ENCODE results near the gene IFITM5.

IFITM5 gene

DNA sequence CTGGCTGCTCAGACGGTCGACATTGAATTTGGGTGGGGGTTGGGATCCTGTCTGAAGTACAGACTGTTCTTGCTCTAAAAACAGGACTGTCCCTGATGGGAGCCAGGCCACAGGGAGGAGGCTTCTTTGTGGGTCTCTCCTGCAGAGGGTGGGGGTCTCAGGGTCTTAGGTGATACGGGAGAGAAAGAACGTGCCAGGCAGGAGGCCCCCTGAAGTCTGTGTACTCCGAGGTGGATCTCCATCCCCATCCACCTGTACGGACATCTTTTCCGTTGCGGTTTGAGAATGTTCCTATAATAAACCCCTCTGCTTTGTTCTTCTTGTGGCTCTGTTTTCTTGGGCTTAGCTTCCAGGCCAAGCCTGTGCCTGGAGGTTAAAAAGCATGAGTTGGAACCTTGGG is 46.7 kb downstream of the IFITM5 start:
- Histone ChIP-seq H3K9me3 (ENCODE audit: insufficient read depth, low read depth, low read length) (no peaks in the 10 kb centered on the region), H3K4me3 (ENCODE audit: low read length) (no peak overlapping the region), H3K4me1 (ENCODE audit: insufficient read depth, low read length) (no peaks in the 10 kb centered on the region), H3K9ac (ENCODE audit: low read depth, low read length) (no peak overlapping the region), H3K36me3 (ENCODE audit: insufficient read depth, low read length) (peaks cover 58% of the 10 kb centered on the region), H3K27me3 (ENCODE audit: insufficient read depth, low read length) (no peaks in the 10 kb centered on the region), H3K27ac (ENCODE audit: low read depth, low read length) (no peak overlapping the region)
- WGBS = 97% methylated on average over 8 of the region's 8 CpGs

DNA sequence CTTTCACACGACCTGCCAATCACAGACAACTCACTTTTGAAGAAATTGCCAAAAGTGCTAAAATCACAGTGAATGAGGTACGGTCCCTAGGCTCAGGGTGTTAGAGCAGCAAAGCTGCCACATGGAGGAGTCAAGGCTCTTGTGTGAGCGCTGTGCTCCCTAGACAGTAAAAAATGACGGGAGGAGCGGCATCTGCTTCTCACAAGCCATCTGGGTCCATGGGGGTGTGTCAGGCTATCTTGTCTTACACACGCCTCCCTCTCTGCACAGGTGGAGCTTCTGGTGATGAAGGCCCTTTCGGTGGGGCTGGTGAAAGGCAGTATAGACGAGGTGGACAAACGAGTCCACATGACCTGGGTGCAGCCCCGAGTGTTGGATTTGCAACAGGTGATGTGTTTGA is 47.8 kb downstream of the IFITM5 start:
- Histone ChIP-seq H3K36me3 (ENCODE audit: insufficient read depth, low read length) (peaks cover 69% of the 10 kb centered on the region), H3K9ac (ENCODE audit: low read depth, low read length) (no peak overlapping the region), H3K4me1 (ENCODE audit: insufficient read depth, low read length) (no peaks in the 10 kb centered on the region), H3K9me3 (ENCODE audit: insufficient read depth, low read depth, low read length) (no peaks in the 10 kb centered on the region), H3K27ac (ENCODE audit: low read depth, low read length) (no peak overlapping the region), H3K27me3 (ENCODE audit: insufficient read depth, low read length) (no peaks in the 10 kb centered on the region), H3K4me3 (ENCODE audit: low read length) (no peak overlapping the region)
- 93% methylated on average over 10 of the region's 10 CpGs for WGBS

DNA sequence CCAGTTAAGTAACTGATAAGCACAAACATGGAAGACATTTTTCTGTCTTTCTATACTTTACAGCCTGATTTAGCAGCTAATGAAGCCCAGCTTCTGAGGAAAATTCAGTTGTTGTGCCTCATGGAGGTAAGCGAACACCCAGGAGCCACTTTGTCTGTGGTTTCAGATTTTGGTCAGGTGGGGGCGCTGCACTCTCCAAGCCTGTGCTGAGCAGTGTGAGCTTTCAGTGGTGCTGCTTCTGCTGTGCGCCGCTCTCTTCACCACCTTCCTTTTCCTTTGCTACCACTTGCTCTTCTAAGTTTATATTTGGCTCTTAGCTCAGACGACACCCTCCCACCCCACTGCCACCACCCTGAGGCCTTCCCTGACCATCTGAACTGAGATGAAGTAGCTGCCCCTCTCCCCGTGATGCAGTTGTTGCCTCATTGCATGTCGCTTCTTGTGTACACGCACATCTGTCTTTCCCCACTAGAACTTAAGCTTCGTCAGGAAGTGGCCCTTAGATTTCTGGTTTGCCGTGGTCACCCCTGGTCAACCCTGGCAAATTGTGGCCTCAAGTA is 48.5 kb downstream of the IFITM5 start:
- Histone ChIP-seq H3K36me3 (ENCODE audit: insufficient read depth, low read length) (peaks cover 77% of the 10 kb centered on the region), H3K9me3 (ENCODE audit: insufficient read depth, low read depth, low read length) (no peaks in the 10 kb centered on the region), H3K9ac (ENCODE audit: low read depth, low read length) (no peak overlapping the region), H3K4me1 (ENCODE audit: insufficient read depth, low read length) (no peaks in the 10 kb centered on the region), H3K4me3 (ENCODE audit: low read length) (no peak overlapping the region), H3K27ac (ENCODE audit: low read depth, low read length) (no peak overlapping the region; the same call in 1 of the 2 replicates), H3K27me3 (ENCODE audit: insufficient read depth, low read length) (no peaks in the 10 kb centered on the region)
- WGBS = 76% methylated on average over 10 of the region's 10 CpGs

DNA sequence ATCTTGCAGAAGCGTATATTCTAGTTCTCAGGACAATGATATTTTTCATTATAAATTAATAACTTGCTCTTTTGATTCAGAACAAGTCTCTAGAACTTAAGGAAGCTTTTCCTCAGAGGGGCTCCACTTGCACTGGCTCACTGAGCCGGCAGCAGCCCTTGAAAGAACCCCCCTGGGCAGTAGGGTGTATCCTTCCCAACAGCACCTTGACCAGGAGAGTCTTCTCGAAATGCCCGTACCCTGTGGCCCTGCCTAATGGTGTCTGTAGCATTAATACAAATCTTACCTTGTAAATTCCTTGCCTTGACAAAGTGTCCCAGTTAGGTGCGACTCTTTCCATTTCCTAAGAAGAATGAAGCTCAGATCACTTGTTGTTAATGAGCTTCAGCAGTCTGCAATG is 49.1 kb downstream of the IFITM5 start:
- H3K9ac ChIP-seq (ENCODE audit: low read depth, low read length) = no peak overlapping the region
- no peaks in the 10 kb centered on the region for H3K27me3 ChIP-seq (ENCODE audit: insufficient read depth, low read length)
- no peaks in the 10 kb centered on the region for H3K9me3 ChIP-seq (ENCODE audit: insufficient read depth, low read depth, low read length)
- peaks cover 82% of the 10 kb centered on the region for H3K36me3 ChIP-seq (ENCODE audit: insufficient read depth, low read length)
- no peaks in the 10 kb centered on the region for H3K4me1 ChIP-seq (ENCODE audit: insufficient read depth, low read length)
- 95% methylated on average over 4 of the region's 5 CpGs for WGBS
- no peak overlapping the region for H3K4me3 ChIP-seq (ENCODE audit: low read length)
- no peak overlapping the region; the same call in 1 of the 2 replicates for H3K27ac ChIP-seq (ENCODE audit: low read depth, low read length)

DNA sequence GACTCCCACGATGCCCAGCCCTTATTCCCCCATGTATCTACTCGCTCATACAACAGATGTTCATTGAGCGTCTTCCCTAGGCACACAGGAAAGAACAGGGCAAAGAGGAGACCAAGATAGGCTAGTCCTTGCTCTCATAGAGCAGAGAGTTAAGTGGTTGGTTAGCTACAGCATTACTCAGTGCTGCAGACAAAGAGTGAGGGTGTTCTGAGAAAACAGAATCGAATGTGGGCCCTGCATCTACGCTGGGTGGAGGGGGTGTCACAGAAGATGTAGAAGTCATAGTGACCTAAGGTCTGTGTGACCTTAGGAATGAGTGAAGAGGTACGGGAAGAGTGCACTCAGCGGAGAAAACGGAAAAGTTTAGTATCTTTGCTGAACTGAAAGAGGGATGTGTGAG is 50.3 kb downstream of the IFITM5 start:
- peaks cover 93% of the 10 kb centered on the region for H3K36me3 ChIP-seq (ENCODE audit: insufficient read depth, low read length)
- 82% methylated on average over 8 of the region's 8 CpGs for WGBS
- H3K27ac ChIP-seq (ENCODE audit: low read depth, low read length) = no peak overlapping the region
- no peak overlapping the region for H3K4me3 ChIP-seq (ENCODE audit: low read length)
- H3K4me1 ChIP-seq (ENCODE audit: insufficient read depth, low read length) = no peaks in the 10 kb centered on the region
- H3K9me3 ChIP-seq (ENCODE audit: insufficient read depth, low read depth, low read length) = no peaks in the 10 kb centered on the region
- H3K9ac ChIP-seq (ENCODE audit: low read depth, low read length) = no peak overlapping the region
- H3K27me3 ChIP-seq (ENCODE audit: insufficient read depth, low read length) = no peaks in the 10 kb centered on the region
